ENCODE results near the gene FBXO3.

DNA sequence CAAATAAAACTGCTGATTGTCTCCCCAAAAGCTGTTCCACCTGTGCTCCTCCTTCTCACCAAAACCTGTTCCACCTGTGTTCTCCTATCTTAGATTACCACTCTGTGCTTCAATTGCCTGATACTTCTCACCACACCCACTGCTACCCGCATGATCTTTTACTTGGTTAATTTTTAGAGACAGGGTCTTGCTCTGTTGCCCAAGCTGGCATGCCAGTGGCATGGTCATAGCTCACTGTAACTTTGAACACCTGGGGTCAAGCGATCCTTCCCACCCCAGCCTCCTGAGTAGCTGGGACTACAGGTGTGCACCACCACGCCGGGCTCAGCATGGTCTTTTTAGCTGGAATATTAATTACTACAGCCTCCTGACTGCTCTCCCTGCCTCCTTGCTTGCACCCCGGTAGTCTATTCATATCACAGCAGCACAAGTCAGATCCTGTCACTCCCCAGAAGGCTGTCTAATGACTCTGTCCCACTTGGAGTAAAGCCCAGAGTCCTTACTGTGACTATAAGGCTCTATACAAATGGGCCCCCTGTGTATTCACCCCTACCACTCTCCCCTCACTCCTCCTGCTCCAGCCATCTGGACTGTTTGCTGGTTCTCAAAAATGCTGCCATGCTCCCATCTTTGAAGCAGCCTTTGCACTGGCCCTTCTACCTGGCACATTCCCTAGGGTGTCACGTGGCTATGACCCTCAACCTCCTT lies 77.2 kb downstream of the FBXO3 start:
- TF ChIP-seq POLR2AphosphoS5 (IDR thresholded peaks at IDR 0.05; ENCODE audit: borderline replicate concordance, low read depth, low read length): no peak
- TF ChIP-seq EZH2 (IDR thresholded peaks at IDR 0.05): no peak
- TF ChIP-seq FOXP2 (optimal IDR thresholded peaks at IDR 0.05; ENCODE audit: control extremely low read depth, extremely low read length, insufficient read depth): no peak

Measured in SK-N-MC (cell line).